HG02571 (cell line): Measurements from ENCODE around the gene IFT57.
"Not testable (repeated sequence)": the region's sequence is repeated elsewhere in the genome, so short reads cannot be mapped to it uniquely, and the experiment has no call there.

Experiments
- ATAC-seq: cut with Tn5 transposase; IDR thresholded peaks from one replicate; pipeline ENCODE4 v1.9.1; 2021; ENCODE audit warnings: mild to moderate bottlenecking, moderate library complexity; ENCODE audit not compliant: unreplicated experiment

IFT57 gene, protein sequence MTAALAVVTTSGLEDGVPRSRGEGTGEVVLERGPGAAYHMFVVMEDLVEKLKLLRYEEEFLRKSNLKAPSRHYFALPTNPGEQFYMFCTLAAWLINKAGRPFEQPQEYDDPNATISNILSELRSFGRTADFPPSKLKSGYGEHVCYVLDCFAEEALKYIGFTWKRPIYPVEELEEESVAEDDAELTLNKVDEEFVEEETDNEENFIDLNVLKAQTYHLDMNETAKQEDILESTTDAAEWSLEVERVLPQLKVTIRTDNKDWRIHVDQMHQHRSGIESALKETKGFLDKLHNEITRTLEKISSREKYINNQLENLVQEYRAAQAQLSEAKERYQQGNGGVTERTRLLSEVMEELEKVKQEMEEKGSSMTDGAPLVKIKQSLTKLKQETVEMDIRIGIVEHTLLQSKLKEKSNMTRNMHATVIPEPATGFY

DNA sequence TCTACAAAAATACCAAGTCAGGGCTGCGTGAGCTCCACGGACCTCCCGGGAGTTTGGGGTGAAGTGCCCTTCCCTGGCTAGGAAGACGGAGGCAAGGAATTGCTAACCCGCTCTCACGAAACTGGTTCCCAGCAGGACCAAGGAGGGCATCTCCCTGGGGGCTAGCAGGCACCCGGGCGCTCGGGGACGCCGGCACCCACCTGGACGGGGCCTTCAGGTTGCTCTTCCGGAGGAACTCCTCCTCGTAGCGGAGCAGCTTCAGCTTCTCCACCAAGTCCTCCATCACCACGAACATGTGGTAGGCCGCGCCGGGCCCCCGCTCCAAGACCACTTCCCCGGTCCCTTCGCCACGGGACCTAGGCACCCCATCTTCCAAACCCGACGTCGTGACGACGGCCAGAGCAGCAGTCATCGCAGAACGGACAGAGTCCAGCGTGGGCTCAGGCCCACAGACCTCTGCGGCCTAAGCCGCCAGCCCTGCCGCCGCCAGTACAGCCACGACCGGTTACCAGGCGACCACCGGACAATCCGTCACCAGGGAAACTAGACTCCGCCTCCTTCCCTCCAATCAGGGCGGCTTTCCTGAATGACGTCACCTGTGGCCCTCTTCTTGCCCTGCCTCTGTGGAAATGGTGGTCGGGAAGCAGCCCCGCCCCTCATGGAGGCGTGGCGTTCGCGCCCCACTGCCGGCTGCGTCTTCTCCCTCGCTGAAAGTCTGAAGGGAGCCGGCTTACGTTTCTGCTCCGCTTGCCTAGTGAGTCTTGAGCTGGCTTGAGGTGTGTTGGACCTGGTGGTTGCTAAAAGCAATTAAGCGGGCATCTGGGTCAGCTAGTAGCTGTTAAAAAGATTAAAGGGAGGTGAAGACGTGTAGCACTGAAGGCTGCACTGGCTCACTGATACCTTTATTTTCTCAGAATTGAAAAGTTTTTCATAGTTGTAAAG, at the start of gene IFT57:
TSS of gene IFT57 (minus strand) at position 514 of the 942 bp plus-strand sequence. CDS start at position 412, 102 bp downstream.
- ATAC-seq: peak; percentile 87

DNA sequence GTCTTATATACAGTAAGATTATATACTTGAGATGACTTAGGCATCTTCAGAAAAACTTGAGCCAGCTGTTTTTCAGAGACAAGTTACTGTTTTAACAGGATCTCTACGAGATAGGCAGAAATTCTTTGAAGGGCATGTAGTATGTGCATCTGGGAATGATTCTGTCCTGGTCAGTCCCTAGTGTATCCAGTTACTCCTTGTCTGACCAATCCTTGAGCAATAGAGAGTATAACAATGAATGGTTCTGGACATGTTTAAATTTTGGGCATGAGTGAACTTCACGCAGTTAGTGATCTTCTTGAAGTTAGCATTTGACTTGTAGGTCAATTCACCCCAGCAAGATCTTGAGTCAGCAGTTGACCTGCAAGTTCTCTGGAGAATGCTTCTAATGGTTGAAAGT, 49.4 kb upstream of the IFT57 start:
- ATAC-seq: no peak

DNA sequence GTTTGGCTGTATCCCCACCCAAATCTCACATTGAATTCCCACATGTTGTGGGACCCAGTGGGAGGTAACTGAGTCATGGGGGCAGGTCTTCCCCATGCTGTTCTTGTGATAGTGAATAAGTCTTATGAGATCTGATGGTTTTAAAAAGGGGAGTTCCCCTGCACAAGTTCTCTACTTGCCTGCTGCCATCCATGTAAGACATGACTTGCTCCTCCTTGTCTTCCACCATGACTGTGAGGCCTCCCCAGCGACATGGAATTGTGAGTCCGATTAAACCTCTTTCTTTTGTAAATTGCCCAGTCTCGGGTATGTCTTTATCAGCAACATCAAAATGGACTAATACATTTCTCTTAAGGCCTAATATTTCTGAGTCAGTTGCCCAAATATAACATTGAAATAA, 46.0 kb upstream of the IFT57 start:
- ATAC-seq: not testable (repeated sequence)

DNA sequence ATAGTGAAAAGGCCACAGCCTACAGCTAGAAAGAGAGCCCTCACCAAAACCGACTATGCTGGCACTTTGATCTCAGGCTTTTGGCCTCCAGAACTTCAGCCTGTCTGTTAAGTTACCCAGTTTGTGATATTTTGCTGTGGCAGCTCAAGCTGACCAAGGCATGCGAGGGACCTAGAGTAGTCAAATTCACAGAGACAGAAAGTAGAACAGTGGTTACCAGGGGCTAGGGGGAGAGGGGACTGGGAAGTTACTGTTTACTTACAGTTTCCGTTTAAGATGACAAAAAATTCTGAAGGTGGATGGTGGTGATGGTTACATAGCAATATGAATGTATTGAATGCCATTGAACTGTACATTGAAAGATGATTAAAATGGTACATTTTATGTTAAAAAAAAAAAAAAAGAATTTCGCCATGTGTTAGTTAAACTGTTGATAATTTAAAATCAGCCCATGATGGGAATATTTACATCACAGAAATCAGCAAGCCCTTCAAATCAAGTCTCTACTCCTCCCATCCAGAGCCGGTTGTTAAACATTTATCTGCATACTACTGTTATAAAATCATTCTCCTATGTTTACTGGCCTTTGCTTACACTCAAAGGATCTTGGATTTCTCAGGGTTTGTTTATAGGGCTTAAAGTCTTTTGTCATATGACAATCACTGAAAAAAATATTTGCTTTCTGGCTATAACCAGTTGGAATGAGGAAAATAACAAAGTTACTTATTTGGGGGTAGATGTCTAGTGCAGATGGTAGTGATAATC, 42.5 kb upstream of the IFT57 start:
- ATAC-seq: peak; percentile 76

DNA sequence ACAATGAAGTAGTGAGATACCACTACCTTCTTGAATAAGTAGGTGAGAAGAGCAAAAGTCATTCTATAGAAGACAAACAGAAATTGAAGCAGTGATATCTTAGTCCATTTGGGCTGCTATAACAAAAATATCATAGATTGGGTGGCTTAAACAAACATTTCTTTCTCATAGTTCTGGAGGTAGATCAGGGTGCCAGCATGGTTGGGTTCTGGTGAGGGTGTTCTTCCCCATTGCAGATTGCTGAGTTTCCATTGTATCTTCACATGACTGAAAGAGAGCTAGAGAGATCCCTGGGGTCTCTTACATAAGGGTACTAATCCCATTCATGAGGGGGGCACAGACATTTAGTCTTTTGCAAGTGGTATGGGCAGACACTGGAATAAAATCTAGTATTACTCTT, 32.9 kb upstream of the IFT57 start:
- no peak for ATAC-seq

DNA sequence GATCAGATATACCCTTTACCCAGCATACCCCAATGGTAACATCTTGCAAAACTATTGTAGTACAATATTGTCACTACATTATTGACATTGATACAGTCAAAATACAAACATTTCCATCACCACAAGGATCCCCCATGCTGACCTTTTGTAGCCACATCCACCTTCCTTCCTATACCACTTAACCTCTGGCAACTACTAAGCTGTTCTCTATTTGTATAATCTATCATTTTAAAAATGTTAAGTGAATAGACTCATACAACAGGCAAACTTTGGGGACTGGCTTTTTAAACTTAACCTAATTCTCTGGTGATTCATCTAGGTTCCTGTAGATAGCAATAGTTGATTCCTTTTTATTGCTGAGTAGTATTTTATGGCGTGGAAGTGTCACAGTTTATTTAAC, 29.6 kb upstream of the IFT57 start:
- ATAC-seq: no peak

DNA sequence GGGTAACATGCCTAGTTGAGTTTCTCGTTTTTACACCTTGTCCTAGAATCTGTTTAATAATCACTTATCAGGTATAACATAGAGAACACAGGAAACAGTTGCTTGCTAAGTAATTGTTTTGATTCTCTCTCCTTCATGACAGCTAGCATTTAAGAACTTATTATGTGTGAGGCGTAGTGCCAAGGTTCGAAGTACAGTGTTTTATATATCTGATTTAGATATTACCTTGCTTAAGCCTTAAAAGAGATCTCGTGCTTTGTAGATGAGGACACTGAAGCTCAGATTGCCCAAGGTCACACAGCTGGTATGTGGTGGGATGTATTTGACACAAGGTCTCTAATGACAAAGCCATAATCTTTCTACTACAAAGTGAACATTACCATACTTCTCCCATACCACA, 29.0 kb upstream of the IFT57 start:
- no peak for ATAC-seq

DNA sequence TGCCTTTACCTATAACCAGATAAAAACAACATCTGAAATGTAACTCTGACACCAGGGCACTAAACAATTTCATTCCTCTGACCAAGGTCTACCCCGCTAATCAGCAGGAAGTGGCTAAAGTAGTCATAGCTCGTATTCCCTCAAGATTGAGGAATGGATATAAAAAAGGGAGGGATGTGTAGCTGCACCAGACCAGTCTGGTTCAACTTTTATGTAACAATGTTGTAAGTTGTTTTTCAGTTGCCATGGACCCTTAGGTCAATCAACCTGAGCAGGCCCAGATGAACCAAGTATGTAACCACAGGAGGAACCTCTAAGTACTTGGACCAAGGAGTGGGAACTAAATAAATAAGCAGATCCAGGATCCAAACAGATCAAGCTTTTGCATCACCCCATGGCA, 28.4 kb upstream of the IFT57 start:
- ATAC-seq: no peak

DNA sequence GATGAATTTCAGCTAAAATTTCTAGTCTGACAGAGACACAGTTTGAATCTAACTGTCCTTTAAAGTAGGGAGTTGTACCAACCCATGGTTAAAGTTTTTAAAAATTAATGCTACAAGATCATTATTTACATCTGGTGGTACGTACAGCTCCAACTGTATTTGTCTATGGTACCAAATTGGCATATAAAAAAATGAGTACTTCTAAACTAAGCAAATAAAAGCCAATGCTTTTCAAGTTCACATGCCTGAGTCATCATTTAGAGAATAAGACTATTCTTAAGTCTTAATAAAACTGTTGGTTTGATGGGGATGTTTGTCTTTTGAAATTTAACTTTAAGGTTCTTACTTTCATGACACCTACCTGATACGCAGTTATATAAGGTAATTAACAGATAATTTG, 21.0 kb upstream of the IFT57 start:
- ATAC-seq: no peak

DNA sequence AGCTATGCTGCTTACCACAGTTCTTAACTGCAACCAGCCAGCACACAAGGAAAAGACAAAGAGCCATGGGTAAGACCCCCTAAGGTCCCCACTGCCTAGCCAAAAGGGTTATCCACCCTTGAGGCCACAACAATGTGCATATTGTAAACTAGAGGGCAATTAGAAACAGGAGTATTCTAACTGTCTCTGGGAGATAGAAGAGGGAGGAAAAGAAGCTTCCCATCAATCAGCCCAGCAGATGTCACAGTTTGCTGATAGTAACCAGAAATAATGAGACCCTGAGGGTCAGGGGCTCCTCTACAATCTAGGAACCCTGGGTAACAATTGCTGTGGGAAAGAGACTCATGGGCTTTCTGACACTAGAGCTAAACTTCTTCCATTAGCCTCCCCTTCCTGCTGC, 20.6 kb upstream of the IFT57 start:
- ATAC-seq: no peak

DNA sequence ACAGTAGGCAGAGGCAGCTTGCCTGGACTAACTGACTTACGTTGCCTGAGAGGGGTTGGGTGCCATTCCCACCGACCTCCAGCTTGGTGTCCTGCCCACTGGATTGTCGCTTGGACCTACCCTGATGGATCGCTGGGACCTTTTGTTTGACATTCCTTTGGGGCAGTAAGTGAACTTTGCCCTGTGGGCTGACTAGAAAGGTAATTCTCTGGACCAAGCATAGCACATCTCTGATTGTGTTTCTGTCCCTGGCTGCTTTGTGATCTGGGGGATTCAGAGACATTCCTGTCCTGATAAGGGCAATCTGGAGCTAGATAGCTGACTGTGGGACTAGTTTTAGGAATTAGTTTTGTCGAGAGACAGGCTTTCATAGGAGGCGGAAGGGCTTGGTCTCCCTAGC, 19.5 kb upstream of the IFT57 start:
- ATAC-seq: no peak

DNA sequence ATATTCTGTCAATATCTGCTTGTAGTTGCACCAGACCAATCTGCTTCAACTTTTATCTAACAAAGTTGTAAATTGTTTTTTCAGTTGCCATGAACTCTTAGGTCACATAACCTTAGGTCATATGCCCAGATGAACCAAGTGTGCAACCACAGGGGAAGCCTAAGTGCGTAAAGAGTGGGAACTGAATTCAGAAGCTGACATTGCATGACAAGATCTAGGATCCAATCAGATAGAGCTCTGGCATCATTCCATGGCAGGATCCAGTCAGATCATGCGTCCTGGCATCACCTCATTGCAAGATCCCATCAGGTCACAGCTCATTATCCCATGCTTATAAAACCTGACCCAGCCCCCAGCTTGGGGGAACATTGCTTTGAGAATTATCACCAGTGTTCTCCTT, 18.9 kb upstream of the IFT57 start:
- no peak for ATAC-seq

DNA sequence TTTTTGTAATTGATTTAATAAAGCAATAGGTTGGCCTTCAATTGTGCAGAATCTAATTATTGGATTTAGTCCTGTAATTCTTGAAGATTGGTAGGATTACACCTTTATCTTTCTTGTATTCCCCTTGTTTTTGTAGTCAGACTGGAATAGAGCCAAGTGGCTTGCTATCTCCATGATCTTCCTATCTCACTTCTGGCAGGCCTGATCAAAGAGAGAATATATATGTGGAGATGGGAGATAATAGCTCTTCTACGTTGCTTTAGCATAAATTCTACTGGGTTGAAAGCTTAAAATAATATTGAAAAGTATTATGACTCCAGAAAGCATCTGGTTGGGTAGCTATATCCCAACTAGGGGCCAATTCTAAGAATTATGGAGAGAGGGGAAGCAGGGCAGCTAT, 16.9 kb upstream of the IFT57 start:
- ATAC-seq: no peak

DNA sequence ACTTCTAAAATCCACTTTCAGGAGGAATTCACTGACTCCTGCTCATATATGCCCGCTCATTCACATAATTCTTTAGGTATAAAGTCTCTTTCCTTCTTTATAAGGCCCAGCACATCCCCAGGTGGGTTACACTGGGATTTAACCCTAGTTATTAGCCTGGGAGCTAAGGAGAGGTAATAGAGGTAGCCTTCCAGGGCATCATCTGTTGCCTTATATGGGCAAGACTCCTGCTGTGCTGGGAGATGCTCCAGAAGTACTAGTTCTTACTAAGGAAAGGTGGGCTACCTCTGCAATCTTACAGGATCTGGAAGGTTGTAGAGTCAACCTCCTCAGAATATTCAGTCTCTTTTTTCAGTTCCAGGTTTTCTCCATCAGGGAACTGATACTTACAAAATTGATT, 13.1 kb upstream of the IFT57 start:
- no peak for ATAC-seq

DNA sequence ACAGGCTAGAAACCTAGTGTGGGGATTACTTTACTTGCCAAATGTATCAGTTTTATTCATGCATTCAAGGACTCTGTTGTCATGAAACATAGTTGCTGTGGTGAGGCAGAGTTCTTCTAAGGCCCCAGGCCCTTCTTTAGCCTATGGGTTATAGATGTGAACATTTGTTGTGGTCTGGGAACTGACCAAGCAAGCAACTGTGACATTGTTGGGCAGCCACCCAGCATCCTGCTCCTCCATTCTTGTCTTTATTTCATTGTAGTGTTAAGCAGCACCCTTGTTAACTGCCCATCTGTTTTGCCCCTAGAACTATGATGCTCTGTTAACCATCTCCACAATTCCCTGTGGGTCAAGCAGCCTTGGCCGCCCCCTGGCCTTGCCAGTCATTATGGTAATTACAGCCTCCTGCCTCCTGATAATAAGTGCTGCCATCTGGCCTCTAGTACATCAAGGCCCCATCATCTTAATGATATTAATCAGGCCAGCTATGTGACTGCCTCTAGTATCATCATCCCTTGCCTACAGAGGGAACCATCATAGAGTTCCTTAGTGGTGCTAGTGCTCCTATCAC, 12.2 kb upstream of the IFT57 start:
- ATAC-seq: no peak

DNA sequence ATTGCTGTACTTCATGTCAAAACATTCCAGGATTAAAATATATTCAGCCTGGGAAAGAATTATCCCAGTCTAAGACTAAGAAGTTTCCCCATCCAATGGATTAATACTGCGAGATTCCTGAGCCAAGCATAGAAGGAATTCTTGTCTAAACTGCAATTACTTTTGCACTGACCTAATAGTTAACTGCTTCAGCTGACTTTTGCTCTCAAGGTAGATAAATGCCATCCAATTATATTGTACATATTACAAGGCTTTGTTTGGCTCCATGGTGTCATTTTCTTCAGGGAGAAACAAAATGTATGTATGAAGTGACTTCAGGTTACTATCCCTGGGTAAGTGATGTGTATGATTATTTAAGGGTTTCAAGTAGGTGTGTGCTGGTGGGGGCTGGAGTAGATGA, 6.1 kb upstream of the IFT57 start:
- no peak for ATAC-seq

DNA sequence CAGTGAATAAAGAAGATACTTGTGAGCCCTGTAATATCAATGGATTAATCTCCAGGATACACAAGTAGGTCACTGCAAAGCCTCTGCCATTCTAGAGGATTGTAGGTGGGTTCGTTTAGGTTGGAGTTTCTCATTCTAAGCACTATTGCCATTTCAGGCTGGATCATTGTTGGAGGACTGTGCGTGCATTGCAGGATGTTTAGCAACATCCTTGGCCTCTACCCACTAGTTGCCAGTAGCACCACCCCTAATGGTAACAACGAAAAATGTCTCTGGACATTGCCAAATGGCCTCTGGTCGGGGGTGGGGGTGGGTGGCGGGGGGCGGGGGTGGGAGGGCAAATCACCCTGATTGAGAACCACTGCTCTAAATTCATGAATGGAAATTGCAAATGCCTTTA, 4.9 kb upstream of the IFT57 start:
- ATAC-seq: no peak

DNA sequence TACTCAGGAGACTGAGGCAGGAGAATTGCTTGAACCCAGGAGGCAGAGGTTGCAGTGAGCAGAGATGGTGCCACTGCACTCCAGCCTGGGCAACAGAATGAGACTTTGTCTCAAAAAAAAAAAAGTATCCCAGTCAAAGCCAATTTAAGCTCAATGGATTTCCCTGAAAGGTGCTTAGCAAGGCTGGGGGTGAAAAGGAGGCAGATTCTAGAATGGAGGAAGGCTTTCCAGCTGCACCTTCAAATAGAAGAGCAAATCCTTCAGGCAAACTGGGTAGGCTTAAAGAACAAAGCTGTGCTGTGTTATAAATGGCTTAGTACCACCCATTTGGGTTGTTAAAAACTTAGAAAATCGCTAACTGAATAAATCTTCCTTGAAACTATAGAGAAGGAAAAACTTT, 3.0 kb upstream of the IFT57 start:
- no peak for ATAC-seq

DNA sequence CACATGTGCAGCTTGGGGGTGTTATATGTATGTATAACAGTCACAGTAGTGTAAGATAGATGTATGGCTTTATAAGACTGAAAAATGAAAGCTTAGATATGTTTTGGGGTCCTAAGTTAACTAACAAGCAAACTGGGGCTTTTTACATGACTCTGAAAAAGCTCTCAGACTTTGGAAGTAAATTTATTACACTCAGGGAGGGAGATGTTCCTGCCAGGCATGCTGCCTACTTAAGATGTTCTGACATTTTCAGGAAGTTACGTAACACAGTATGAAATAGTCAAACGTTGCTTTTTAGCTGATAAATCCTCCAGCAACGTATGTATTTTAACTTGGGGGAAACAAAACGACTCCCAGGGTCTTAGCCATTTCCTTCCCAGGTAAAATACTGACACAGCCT, 1.7 kb upstream of the IFT57 start:
- ATAC-seq: no peak

DNA sequence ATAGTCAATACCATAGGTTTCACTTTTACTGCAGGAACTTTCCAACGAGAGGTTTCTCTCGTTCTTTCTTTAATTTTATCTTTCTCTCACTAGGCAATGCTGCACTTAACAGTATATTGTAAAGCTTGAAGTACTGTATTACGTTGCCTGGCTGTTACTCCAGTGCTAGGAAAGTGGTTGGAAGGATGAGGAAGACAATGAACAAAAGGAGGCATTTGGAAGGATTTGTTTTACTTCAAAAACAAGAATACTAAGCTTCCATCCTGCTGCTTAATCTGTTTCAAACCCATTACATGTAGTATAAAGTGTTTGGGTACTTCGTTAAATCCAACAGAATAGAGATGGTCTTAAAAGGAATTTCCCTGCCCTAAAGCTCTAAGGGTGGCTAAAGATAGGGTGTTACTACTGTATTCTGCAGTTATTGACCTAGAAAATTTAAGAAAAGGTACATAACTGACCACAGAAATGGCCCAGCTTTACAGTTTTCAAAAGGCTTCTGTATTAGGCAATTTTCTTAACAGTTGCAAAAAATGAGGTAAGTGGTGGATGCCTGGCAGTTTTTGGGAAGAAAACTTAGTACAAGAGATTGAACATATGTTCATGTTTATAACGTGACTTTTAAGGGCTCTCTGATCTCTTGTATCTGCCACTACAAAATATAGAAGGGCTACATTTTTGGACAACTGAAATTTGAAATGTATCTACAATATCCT, 785 bp upstream of the IFT57 start:
- ATAC-seq: no peak
